C4-2B (cell line): ENCODE results near the gene ZC3H14.

ENCODE experiments used
- H3K27ac ChIP-seq: fragments of 450-650 bp; 2 replicates; pipeline ENCODE4 v1.5.1; 2017
- ZFX ChIP-seq: fragments of 450-650 bp; IDR thresholded peaks from 2 replicates; pipeline ENCODE4 v1.6.1; 2017
- TF ChIP-seq, protein P1 (sequence below): fragments of 450-650 bp; conservative IDR thresholded peaks from 2 replicates; pipeline ENCODE4 v1.5.1; 2017; ENCODE audit warnings: mild to moderate bottlenecking

ZC3H14 gene

DNA sequence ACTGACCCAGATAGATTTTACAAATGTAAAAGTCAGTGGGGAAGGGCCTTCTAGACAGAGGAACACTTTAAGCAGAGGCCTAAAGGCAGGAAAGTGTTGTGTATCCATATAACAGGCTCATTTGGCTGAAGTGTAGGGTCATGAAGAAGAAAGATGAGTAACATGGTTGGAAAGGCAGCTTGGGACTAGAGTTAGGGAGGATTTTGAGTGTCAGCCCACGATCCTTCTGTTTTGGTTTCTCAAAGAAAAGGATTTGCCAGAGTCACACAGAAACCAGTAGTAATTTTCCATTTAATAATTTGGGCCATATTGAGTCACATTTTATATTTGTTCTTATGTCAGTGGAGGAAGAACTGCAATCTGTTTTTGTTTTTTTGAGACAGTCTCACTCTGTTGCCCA, 76.4 kb downstream of the ZC3H14 start:
- TF ChIP-seq, protein P1, sequence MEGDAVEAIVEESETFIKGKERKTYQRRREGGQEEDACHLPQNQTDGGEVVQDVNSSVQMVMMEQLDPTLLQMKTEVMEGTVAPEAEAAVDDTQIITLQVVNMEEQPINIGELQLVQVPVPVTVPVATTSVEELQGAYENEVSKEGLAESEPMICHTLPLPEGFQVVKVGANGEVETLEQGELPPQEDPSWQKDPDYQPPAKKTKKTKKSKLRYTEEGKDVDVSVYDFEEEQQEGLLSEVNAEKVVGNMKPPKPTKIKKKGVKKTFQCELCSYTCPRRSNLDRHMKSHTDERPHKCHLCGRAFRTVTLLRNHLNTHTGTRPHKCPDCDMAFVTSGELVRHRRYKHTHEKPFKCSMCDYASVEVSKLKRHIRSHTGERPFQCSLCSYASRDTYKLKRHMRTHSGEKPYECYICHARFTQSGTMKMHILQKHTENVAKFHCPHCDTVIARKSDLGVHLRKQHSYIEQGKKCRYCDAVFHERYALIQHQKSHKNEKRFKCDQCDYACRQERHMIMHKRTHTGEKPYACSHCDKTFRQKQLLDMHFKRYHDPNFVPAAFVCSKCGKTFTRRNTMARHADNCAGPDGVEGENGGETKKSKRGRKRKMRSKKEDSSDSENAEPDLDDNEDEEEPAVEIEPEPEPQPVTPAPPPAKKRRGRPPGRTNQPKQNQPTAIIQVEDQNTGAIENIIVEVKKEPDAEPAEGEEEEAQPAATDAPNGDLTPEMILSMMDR = no peak
- no peak for TF ChIP-seq ZFX

DNA sequence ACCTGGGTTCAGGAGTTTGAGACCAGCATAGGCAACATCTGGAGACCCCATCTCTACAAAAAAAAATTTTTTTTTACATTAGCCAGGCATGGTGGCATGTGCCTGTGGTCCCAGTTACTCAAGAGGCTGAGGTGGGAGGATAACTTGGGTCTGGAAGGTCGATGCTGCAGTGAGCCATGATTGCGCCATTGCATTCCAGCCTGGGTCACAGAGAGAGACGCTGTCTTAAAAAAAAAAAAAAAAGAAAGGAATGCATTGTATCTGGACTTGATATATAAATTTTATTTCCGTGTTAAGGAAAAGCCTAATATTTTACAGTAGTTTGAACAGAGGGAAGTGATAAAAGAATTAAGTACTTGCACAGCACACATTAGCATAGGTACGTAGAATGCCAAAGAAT, 97.2 kb downstream of the ZC3H14 start:
- no peak overlapping the region for H3K27ac ChIP-seq
- TF ChIP-seq, protein P1 = no peak
- no peak for TF ChIP-seq ZFX

More for the DNA sequence above, 76.4 kb downstream of the ZC3H14 start:
- no peak overlapping the region for H3K27ac ChIP-seq

DNA sequence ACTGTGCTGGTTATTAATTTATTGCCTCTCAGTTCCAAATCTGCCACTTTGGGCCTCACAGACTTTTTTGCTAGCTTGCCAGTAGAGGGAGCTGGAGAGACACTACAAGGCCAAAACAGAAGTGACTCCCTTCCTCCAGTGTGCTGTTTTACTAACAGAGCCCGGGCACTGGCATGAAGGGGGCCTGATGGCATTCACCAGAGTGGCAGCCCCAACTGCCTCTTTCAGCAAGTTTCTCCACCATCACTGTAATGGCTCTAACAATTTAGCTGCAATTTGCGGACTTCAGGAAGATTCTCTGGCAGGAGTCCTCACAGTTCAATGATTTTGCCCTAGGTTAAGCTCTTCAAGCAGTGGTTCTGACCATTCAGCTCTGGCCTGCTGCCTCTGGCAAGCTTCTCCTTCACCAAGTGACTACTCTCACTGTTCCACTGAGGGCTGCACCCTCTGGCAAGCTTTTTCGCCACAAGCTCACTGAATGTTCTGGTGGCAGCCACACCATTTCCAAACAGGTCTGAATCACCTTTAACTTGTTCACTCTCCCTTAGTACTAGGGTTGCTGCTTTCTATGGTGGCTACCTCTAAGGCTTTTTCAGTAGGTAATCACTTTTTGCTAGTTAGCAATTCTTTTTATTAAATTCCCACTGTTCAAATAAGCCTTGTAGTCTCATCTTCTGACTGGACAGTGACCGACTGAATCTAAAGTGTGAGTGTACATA, 104.9 kb downstream of the ZC3H14 start:
- TF ChIP-seq, protein P1 = peak; percentile 95
- no peak for TF ChIP-seq ZFX
- H3K27ac ChIP-seq = 0 out of 2 replicates have a peak overlapping the region, but pooled peaks have one; percentile 3

DNA sequence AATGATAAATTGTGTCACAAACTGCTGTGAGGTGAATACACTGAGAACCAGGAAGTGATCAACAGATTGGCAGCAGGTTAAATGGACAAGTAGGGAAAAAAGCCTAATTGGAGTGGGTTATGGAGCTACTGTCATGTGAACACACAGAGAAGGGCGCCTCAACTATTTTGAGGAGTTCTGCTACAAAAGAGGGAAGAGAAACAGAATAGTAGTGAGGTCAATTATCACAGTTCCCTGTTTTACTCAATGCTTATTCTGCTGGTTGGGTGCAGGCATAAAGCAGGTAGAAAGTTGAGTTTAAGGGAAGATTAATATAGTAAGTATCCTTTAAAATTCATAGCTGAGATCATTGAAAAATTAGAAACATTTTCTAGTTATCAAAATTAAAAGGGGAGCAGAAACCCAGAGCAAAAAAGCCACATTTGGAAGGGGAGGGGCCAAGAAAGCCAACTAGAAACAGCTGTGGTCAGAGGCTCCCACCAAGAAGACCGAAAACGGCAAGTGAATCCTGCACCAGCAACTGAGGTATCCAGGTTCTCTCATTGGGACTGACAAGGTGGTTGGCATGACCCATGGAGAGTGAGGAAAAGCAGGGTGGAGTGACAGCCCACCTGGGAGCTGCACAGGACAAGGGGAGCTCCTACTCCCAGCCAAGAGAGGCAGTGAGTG, 105.7 kb downstream of the ZC3H14 start:
- H3K27ac ChIP-seq = no peak overlapping the region
- TF ChIP-seq ZFX = no peak
- TF ChIP-seq, protein P1 = no peak

DNA sequence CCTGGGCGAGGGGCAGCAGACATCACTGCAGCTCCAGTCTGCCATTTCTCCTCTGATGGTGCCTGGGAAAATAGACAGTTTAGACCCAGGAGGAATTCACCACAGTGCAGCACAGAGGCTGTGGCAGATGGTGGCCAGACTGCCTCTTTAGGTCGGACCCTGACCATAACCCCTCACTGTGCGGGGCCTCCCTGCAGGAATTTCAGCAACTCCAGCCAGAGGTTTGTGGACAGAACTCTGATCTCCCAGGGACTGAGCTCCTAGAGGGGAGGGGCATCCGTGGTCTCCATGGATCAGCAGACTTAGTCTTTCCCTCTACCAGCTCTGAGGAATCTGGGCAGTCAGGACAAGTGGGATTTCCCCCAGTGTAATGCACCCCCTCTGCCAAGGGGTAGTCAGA, 106.5 kb downstream of the ZC3H14 start:
- TF ChIP-seq, protein P1 = no peak
- TF ChIP-seq ZFX = no peak
- no peak overlapping the region for H3K27ac ChIP-seq
